Fibroblast of the aortic adventitia (primary cell): ENCODE results near the gene IL34. TPM values are rescaled to one million over a fixed set of nuclear protein-coding genes. Genes with fewer than 3 reads are reported as not detected.

Experiments
- DNase-seq: peaks from one replicate; pipeline ENCODE4 v3.0.0-alpha.2; 2010; ENCODE audit warnings: low read depth
- H3K4me3 ChIP-seq: 2 replicates; pipeline ENCODE4 v1.5.1; 2011; ENCODE audit warnings: low read depth, mild to moderate bottlenecking, control low read depth, low read length, moderate library complexity
- CTCF ChIP-seq: IDR thresholded peaks from 2 replicates; pipeline ENCODE4 v1.5.1; 2011; ENCODE audit warnings: mild to moderate bottlenecking, low read length, control low read depth, inconsistent platforms; ENCODE audit not compliant: insufficient read depth
- total RNA-seq: library from RNA; depleted of rRNA; stranded (reverse); fragments of >200 nt; gene quantifications from 2 replicates; pipeline ENCODE4 v1.2.3, GENCODE V29; 2012; ENCODE audit warnings: low replicate concordance

The IL34 gene
- total RNA-seq, 1 donor: 10.9 TPM

GRCh38 chr16:70678898-70679670 lies 32.7 kb downstream of the IL34 start:
- no peak overlapping the region for H3K4me3 ChIP-seq
- DNase-seq: no peak
- no peak for TF ChIP-seq CTCF

GRCh38 chr16:70679671-70680494 lies 33.5 kb downstream of the IL34 start:
- TF ChIP-seq CTCF: peak; percentile 30
- no peak overlapping the region for H3K4me3 ChIP-seq
- no peak for DNase-seq

- H3K4me3 ChIP-seq: no peak overlapping the region
- TF ChIP-seq CTCF: no peak
- no peak for DNase-seq
These were observed 34.4 kb downstream of the IL34 start for GRCh38 chr16:70680495-70681381.

- TF ChIP-seq CTCF: no peak
- no peak for DNase-seq
- H3K4me3 ChIP-seq: no peak overlapping the region
These were observed 35.3 kb downstream of the IL34 start for GRCh38 chr16:70681382-70682238.

GRCh38 chr16:70682239-70683145 lies 36.1 kb downstream of the IL34 start:
- H3K4me3 ChIP-seq: no peak overlapping the region

More at GRCh38 chr16:70682239-70683145, 36.1 kb downstream of the IL34 start:
- DNase-seq: no peak
- TF ChIP-seq CTCF: no peak
